GM12878 (cell line): ENCODE data around the gene CELF2.

Experiments
- BMI1 ChIP-seq: fragments of 450-650 bp; IDR thresholded peaks from 2 replicates; pipeline ENCODE4 v1.6.1; 2016; ENCODE audit warnings: mild to moderate bottlenecking, moderate library complexity, borderline replicate concordance
- MYC ChIP-seq: IDR thresholded peaks from 2 replicates; pipeline ENCODE4 v1.6.1; 2011; ENCODE audit warnings: mild to moderate bottlenecking, low read length, moderate library complexity, inconsistent platforms; ENCODE audit not compliant: insufficient read depth, insufficient replicate concordance, insufficient read length, severe bottlenecking
- NR2F1 ChIP-seq: fragments of 450-650 bp; conservative IDR thresholded peaks from 2 replicates; pipeline ENCODE4 v1.6.1; 2017; ENCODE audit warnings: mild to moderate bottlenecking
- SIN3A ChIP-seq: IDR thresholded peaks from 2 replicates; pipeline ENCODE4 v1.6.1; 2012; ENCODE audit warnings: low read depth, low read length, improper control_type of control experiment
- SMAD1 ChIP-seq: fragments of 450-650 bp; IDR thresholded peaks from 2 replicates; pipeline ENCODE4 v1.6.1; 2018; ENCODE audit warnings: mild to moderate bottlenecking, low read depth; ENCODE audit not compliant: partially characterized antibody
- TF ChIP-seq, protein P1 (sequence below): fragments of 450-650 bp; IDR thresholded peaks from 2 replicates; pipeline ENCODE4 v1.6.1; 2016; ENCODE audit warnings: mild to moderate bottlenecking, moderate library complexity, borderline replicate concordance
- TF ChIP-seq, protein P2 (sequence below): IDR thresholded peaks from 2 replicates; pipeline ENCODE4 v1.6.1; 2012; ENCODE audit warnings: low read depth, low read length, improper control_type of control experiment

DNA sequence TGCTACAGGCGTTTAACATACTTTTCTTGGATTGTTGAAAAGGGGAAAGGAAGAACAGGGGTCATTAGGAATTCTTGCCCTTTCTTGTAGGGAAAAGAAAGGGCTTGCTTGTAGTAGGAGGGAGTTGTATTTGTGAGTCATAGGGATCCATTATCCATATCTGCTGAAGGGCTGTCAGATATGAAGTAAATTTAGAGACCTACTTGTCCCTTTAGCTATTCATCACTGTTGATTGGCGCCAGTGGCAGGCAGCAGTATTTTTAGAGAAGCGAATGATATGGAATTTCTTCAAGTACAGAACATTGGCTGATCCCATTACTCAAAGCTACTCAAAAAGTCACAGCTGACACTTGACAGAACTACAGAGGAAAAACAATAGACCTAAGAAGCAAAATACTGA lies 97.7 kb downstream of the CELF2 start:
- TF ChIP-seq, protein P1, sequence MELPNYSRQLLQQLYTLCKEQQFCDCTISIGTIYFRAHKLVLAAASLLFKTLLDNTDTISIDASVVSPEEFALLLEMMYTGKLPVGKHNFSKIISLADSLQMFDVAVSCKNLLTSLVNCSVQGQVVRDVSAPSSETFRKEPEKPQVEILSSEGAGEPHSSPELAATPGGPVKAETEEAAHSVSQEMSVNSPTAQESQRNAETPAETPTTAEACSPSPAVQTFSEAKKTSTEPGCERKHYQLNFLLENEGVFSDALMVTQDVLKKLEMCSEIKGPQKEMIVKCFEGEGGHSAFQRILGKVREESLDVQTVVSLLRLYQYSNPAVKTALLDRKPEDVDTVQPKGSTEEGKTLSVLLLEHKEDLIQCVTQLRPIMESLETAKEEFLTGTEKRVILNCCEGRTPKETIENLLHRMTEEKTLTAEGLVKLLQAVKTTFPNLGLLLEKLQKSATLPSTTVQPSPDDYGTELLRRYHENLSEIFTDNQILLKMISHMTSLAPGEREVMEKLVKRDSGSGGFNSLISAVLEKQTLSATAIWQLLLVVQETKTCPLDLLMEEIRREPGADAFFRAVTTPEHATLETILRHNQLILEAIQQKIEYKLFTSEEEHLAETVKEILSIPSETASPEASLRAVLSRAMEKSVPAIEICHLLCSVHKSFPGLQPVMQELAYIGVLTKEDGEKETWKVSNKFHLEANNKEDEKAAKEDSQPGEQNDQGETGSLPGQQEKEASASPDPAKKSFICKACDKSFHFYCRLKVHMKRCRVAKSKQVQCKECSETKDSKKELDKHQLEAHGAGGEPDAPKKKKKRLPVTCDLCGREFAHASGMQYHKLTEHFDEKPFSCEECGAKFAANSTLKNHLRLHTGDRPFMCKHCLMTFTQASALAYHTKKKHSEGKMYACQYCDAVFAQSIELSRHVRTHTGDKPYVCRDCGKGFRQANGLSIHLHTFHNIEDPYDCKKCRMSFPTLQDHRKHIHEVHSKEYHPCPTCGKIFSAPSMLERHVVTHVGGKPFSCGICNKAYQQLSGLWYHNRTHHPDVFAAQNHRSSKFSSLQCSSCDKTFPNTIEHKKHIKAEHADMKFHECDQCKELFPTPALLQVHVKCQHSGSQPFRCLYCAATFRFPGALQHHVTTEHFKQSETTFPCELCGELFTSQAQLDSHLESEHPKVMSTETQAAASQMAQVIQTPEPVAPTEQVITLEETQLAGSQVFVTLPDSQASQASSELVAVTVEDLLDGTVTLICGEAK, result no peak
- TF ChIP-seq SIN3A, result no peak
- no peak for TF ChIP-seq SMAD1
- TF ChIP-seq, protein P2, sequence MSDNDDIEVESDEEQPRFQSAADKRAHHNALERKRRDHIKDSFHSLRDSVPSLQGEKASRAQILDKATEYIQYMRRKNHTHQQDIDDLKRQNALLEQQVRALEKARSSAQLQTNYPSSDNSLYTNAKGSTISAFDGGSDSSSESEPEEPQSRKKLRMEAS, result no peak
- TF ChIP-seq MYC, result no peak
- TF ChIP-seq NR2F1, result no peak
- TF ChIP-seq BMI1, result no peak
